Endodermal cell (in vitro differentiated cells): Measurements from ENCODE around the gene SFR1. TPM values are rescaled to one million over a fixed set of nuclear protein-coding genes. Genes with fewer than 3 reads are reported as not detected.

Source experiments
- DNase-seq: peaks from one replicate; pipeline ENCODE4 v3.0.0-alpha.2; 2017
- H3K27ac ChIP-seq: 2 replicates; pipeline ENCODE4 v1.5.1; 2013; ENCODE audit warnings: mild to moderate bottlenecking, low read depth, low read length, moderate library complexity
- H3K27me3 ChIP-seq: 2 replicates; pipeline ENCODE4 v1.6.1; 2013; ENCODE audit warnings: mild to moderate bottlenecking, low read length, moderate library complexity; ENCODE audit not compliant: insufficient read depth, control insufficient read depth, poor library complexity, severe bottlenecking
- H3K36me3 ChIP-seq: 2 replicates; pipeline ENCODE4 v1.7.0; 2013; ENCODE audit warnings: mild to moderate bottlenecking, low read length, moderate library complexity; ENCODE audit not compliant: control insufficient read depth, insufficient read depth
- H3K4me1 ChIP-seq: one replicate; pipeline ENCODE4 v1.7.0; 2013; ENCODE audit warnings: low read length; ENCODE audit not compliant: control insufficient read depth, insufficient read depth
- H3K4me3 ChIP-seq: 2 replicates; pipeline ENCODE4 v1.5.1; 2013; ENCODE audit warnings: mild to moderate bottlenecking, low read length, moderate library complexity
- H3K9ac ChIP-seq: 2 replicates; pipeline ENCODE4 v1.6.1; 2013; ENCODE audit warnings: mild to moderate bottlenecking, low read length, moderate library complexity; ENCODE audit not compliant: poor library complexity, severe bottlenecking; ENCODE audit errors: extremely low read depth
- H3K9me3 ChIP-seq: 2 replicates; pipeline ENCODE4 v1.6.1; 2013; ENCODE audit warnings: mild to moderate bottlenecking, low read length, moderate library complexity; ENCODE audit not compliant: control insufficient read depth
- H3K27ac Mint-ChIP-seq: 2 replicates; pipeline ENCODE4 v1.8.0; 2020; ENCODE audit warnings: mixed read lengths
- H3K27me3 Mint-ChIP-seq: 2 replicates; pipeline ENCODE4 v1.8.0; 2021; ENCODE audit warnings: mild to moderate bottlenecking, mixed read lengths; ENCODE audit not compliant: insufficient read depth
- H3K36me3 Mint-ChIP-seq: 2 replicates; pipeline ENCODE4 v1.8.0; 2020; ENCODE audit warnings: low read depth, mixed read lengths
- H3K4me1 Mint-ChIP-seq: 2 replicates; pipeline ENCODE4 v1.8.0; 2020; ENCODE audit warnings: mixed read lengths
- H3K4me3 Mint-ChIP-seq: 2 replicates; pipeline ENCODE4 v1.8.0; 2020; ENCODE audit warnings: mild to moderate bottlenecking, moderate library complexity, mixed read lengths
- H3K9me3 Mint-ChIP-seq: 2 replicates; pipeline ENCODE4 v1.8.0; 2020; ENCODE audit warnings: mild to moderate bottlenecking, mixed read lengths
- CTCF ChIP-seq: fragments of 200-600 bp; sonication (generic); conservative IDR thresholded peaks from 2 replicates; pipeline ENCODE4 v1.5.0; 2021; ENCODE audit warnings: antibody characterized with exemption, mild to moderate bottlenecking
- WGBS, 2 experiments: methylation state at CpG; one replicate each; pipeline versions ENCODE4 v1.1.5 to v1.1.7; 2013; ENCODE audit warnings: missing lambda C conversion rate in 2 of 2, mixed read lengths in 1 of 2; ENCODE audit not compliant: insufficient coverage in 1 of 2, insufficient read length in 1 of 2; 5-methylcytosine and 5-hydroxymethylcytosine counted together
- total RNA-seq, 2 donors: library from RNA; stranded (reverse); fragmentation: NEBNext Ultra II Directional in 1 of 2; extraction: Animal tissue kit (Norgen Biotek cat#: 25700) in 1 of 2; gene quantifications; 2 replicates in 1 of 2; 3 replicates in 1 of 2; pipeline ENCODE4 v1.2.1, GENCODE V29; 2021

Gene SFR1
- total RNA-seq, 2 donors from 2014 or later: 9.2 to 12.0 TPM

GRCh38 chr10:104144931-104145330, 23.0 kb downstream of the SFR1 start:
- no peak for TF ChIP-seq CTCF
- H3K9me3 ChIP-seq: no peaks in the 10 kb centered on the region
- H3K36me3 ChIP-seq: no peaks in the 10 kb centered on the region
- H3K4me1 ChIP-seq: peaks cover 2% of the 10 kb centered on the region
- H3K4me3 Mint-ChIP-seq: no peak overlapping the region
- WGBS, 2 experiments: 93 to 95% methylated on average over 2 to 4 of the region's 4 CpGs
- H3K27me3 ChIP-seq: no peaks in the 10 kb centered on the region
- no peak overlapping the region for H3K27ac Mint-ChIP-seq
- H3K27ac ChIP-seq: no peak overlapping the region
- H3K4me3 ChIP-seq: no peak overlapping the region
- H3K27me3 Mint-ChIP-seq: no peaks in the 10 kb centered on the region
- peaks cover 21% of the 10 kb centered on the region for H3K4me1 Mint-ChIP-seq
- no peaks in the 10 kb centered on the region for H3K9me3 Mint-ChIP-seq
- H3K36me3 Mint-ChIP-seq: no peaks in the 10 kb centered on the region
- no peak overlapping the region for H3K9ac ChIP-seq
- no peak for DNase-seq

DNA sequence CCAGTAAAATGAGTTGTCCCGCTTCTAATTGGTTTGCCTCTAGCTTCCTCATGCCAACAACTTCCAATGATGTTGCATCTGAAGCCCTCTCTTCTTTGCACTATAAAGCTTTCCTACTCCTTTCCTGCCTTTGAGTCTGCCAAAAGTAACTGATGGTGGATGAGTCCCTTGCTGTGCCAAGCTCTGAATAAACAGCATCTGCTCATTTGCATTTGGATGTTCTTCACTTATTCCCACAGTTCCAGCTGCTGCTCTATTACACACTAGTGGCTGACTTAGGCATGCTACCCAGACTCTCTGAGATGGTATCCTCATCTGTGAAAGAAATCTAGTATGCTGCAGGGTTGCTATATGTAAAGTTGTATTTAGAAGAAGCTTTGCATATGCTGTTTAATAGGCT, 24.9 kb downstream of the SFR1 start:
- Histone ChIP-seq H3K4me3 (no peak overlapping the region), H3K27ac (no peak overlapping the region), H3K36me3 (no peaks in the 10 kb centered on the region), H3K27me3 (no peaks in the 10 kb centered on the region), H3K9me3 (peaks cover 18% of the 10 kb centered on the region), H3K9ac (no peak overlapping the region), H3K4me1 (peaks cover 2% of the 10 kb centered on the region)
- no peak for DNase-seq
- peaks cover 24% of the 10 kb centered on the region for H3K4me1 Mint-ChIP-seq
- no peaks in the 10 kb centered on the region for H3K27me3 Mint-ChIP-seq
- TF ChIP-seq CTCF: no peak
- WGBS, 2 experiments: 57 to 79% methylated on average over 1 of the region's 1 CpG
- H3K9me3 Mint-ChIP-seq: peaks cover 19% of the 10 kb centered on the region
- no peak overlapping the region for H3K27ac Mint-ChIP-seq
- H3K4me3 Mint-ChIP-seq: no peak overlapping the region
- peaks cover 6% of the 10 kb centered on the region for H3K36me3 Mint-ChIP-seq

GRCh38 chr10:104150139-104150538, 28.2 kb downstream of the SFR1 start:
- no peaks in the 10 kb centered on the region for H3K27me3 Mint-ChIP-seq
- no peak for DNase-seq
- peaks cover 39% of the 10 kb centered on the region for H3K9me3 Mint-ChIP-seq
- no peak overlapping the region for H3K27ac ChIP-seq
- no peak for TF ChIP-seq CTCF
- H3K4me3 Mint-ChIP-seq: no peak overlapping the region
- no peaks in the 10 kb centered on the region for H3K36me3 ChIP-seq
- no peak overlapping the region for H3K9ac ChIP-seq
- H3K9me3 ChIP-seq: peaks cover 39% of the 10 kb centered on the region
- no peak overlapping the region for H3K27ac Mint-ChIP-seq
- peaks cover 13% of the 10 kb centered on the region for H3K36me3 Mint-ChIP-seq
- no peaks in the 10 kb centered on the region for H3K27me3 ChIP-seq
- H3K4me1 ChIP-seq: peaks cover 7% of the 10 kb centered on the region
- H3K4me1 Mint-ChIP-seq: peaks cover 19% of the 10 kb centered on the region
- no peak overlapping the region for H3K4me3 ChIP-seq
